HepG2 (cell line): Measurements from ENCODE around the gene NELFCD. TPM values are rescaled to one million over a fixed set of nuclear protein-coding genes. Genes with fewer than 3 reads are reported as not detected.

Source experiments
- ELF4 ChIP-seq: sonication (generic); formaldehyde crosslinking; IDR thresholded peaks from 2 replicates; pipeline ENCODE4 v1.5.0; 2020; ENCODE audit warnings: missing genetic modification reagents, mild to moderate bottlenecking, moderate library complexity, borderline replicate concordance
- ETV5 ChIP-seq: IDR thresholded peaks from 2 replicates; pipeline ENCODE4 v1.6.1; 2018; ENCODE audit warnings: missing biosample characterization, missing genetic modification reagents, inconsistent platforms, borderline replicate concordance
- GMEB1 ChIP-seq: sonication (generic); formaldehyde crosslinking; IDR thresholded peaks from 2 replicates; pipeline ENCODE4 v1.5.1; 2020; ENCODE audit warnings: missing genetic modification reagents, mild to moderate bottlenecking, borderline replicate concordance
- IKZF4 ChIP-seq: sonication (generic); formaldehyde crosslinking; IDR thresholded peaks from 2 replicates; pipeline ENCODE4 v1.5.1; 2020; ENCODE audit warnings: borderline replicate concordance, mild to moderate bottlenecking, low read depth, missing genetic modification reagents; ENCODE audit errors: not compliant biosample characterization
- NR2C2 ChIP-seq: sonication (generic); formaldehyde crosslinking; IDR thresholded peaks from 2 replicates; pipeline ENCODE4 v1.4.0; 2020; ENCODE audit warnings: missing genetic modification reagents, mild to moderate bottlenecking, moderate library complexity, borderline replicate concordance
- PBX3 ChIP-seq: sonication (generic); formaldehyde crosslinking; IDR thresholded peaks from 2 replicates; pipeline ENCODE4 v1.8.1; 2023; ENCODE audit warnings: missing genetic modification reagents, inconsistent platforms, borderline replicate concordance
- TBX2 ChIP-seq: sonication (generic); formaldehyde crosslinking; IDR thresholded peaks from 2 replicates; pipeline ENCODE4 v1.5.0; 2020; ENCODE audit warnings: missing genetic modification reagents, mild to moderate bottlenecking, borderline replicate concordance
- ZBTB40 ChIP-seq, 2 experiments: fragments of 450-650 bp in 1 of 2; sonication (generic) in 1 of 2; formaldehyde crosslinking in 1 of 2; IDR thresholded peaks; 2 replicates each; pipeline versions ENCODE4 v1.6.1 to v1.8.0; 2016 to 2022; ENCODE audit warnings: antibody characterized with exemption in 1 of 2, mild to moderate bottlenecking in 1 of 2, missing genetic modification reagents in 1 of 2
- ZNF414 ChIP-seq: sonication (generic); formaldehyde crosslinking; IDR thresholded peaks from 2 replicates; pipeline ENCODE4 v1.5.0; 2020; ENCODE audit warnings: missing genetic modification reagents
- ZNF556 ChIP-seq: sonication (generic); formaldehyde crosslinking; IDR thresholded peaks from 2 replicates; pipeline ENCODE4 v1.4.0; 2020; ENCODE audit warnings: mild to moderate bottlenecking, missing genetic modification reagents, borderline replicate concordance
- ZNF737 ChIP-seq: sonication (generic); formaldehyde crosslinking; IDR thresholded peaks from 2 replicates; pipeline ENCODE4 v1.5.0; 2020; ENCODE audit warnings: missing genetic modification reagents, mild to moderate bottlenecking, borderline replicate concordance
- polyA plus RNA-seq, 8 experiments: library from polyadenylated mRNA; depleted of rRNA in 3 of 8; stranded (reverse) in 7 of 8; unstranded in 1 of 8; fragments of >200 nt; fragmentation: Illumina TruSeq in 4 of 8; extraction: Trizol in 4 of 8; gene quantifications; 2 replicates each; pipeline versions ENCODE4 v1.2.1 to v1.2.3, GENCODE V29; 2011 to 2016; ENCODE audit warnings: low read depth in 4 of 8, missing spikeins in 1 of 8, mixed read lengths in 1 of 8; ENCODE audit not compliant: insufficient read depth in 1 of 8
- total RNA-seq, 5 experiments: library from RNA; depleted of rRNA; stranded (reverse); fragments of >200 nt; fragmentation: Illumina TruSeq; extraction: Trizol; gene quantifications; 2 replicates each; pipeline ENCODE4 v1.2.3, GENCODE V29; 2016; ENCODE audit warnings: low read depth in 1 of 5

NELFCD gene
- total and polyA plus RNA-seq, 2 of the 13 experiments (the other 11 are each of a cell fraction or from before 2014, with no cell fraction given) = 159 to 203 TPM

- no peak for TF ChIP-seq NR2C2 (CRISPR knock-in tag)
- no peak for TF ChIP-seq ZBTB40 (IDR thresholded peaks at IDR 0.05)
- TF ChIP-seq ZBTB40 (CRISPR knock-in tag; IDR thresholded peaks at IDR 0.05) = 0 out of 2 replicates have a peak, but pooled peaks have one; percentile 30
- TF ChIP-seq ETV5 (CRISPR knock-in tag) = 0 out of 2 replicates have a peak, but pooled peaks have one; percentile 1
- TF ChIP-seq PBX3 = no peak
- TF ChIP-seq IKZF4 (CRISPR knock-in tag) = no peak
- TF ChIP-seq ZNF414 = no peak
- TF ChIP-seq ZNF556 (CRISPR knock-in tag) = no peak
- TF ChIP-seq ELF4 (CRISPR knock-in tag) = no peak; the same call in 1 of the 2 replicates
- no peak for TF ChIP-seq ZNF737 (CRISPR knock-in tag)
- no peak for TF ChIP-seq TBX2 (CRISPR knock-in tag)
- TF ChIP-seq GMEB1 (CRISPR knock-in tag) = peak; percentile 9; the same call in 1 of the 2 replicates
Measured at GRCh38 chr20:59013031-59013951, 32.2 kb downstream of the NELFCD start (continued).
